Activated B cell treated with CpG ODN at 0.5 μM for 24 hours (primary cell): ENCODE measurements around the gene SYTL5. TPM values are rescaled to one million over a fixed set of nuclear protein-coding genes. Genes with fewer than 3 reads are reported as not detected.

Experiments
- ATAC-seq: fragments of 200-7000 bp; cut with Tn5 transposase; one replicate; pipeline ENCODE4 v1.10.0; 2021; ENCODE audit warnings: low read depth, mild to moderate bottlenecking, moderate library complexity
- CTCF ChIA-PET: fragments of 350-600 bp; sonication (Branson Sonifier 250); formaldehyde crosslinking; loops from one replicate; lab custom pipeline; 2021; ENCODE audit warnings: antibody characterized with exemption; lab: Charles Lee
- POLR2A ChIA-PET: fragments of 350-600 bp; sonication (Branson Sonifier 250); formaldehyde crosslinking; loops from one replicate; lab custom pipeline; 2021; ENCODE audit warnings: antibody characterized with exemption; lab: Charles Lee
- DNase-seq: peaks from one replicate; pipeline ENCODE4 v3.0.0; 2022
- H3K27ac Mint-ChIP-seq: one replicate; pipeline ENCODE4 v1.8.0; 2020; ENCODE audit warnings: mixed read lengths
- H3K27me3 Mint-ChIP-seq: one replicate; pipeline ENCODE4 v1.8.0; 2021; ENCODE audit warnings: mixed read lengths
- H3K36me3 Mint-ChIP-seq: one replicate; pipeline ENCODE4 v1.8.0; 2021; ENCODE audit warnings: low read depth, mixed read lengths
- H3K4me1 Mint-ChIP-seq: one replicate; pipeline ENCODE4 v1.8.0; 2021; ENCODE audit warnings: mixed read lengths
- H3K4me3 Mint-ChIP-seq: one replicate; pipeline ENCODE4 v1.8.0; 2020; ENCODE audit warnings: mild to moderate bottlenecking, mixed read lengths
- H3K9me3 Mint-ChIP-seq: one replicate; pipeline ENCODE4 v1.8.0; 2020; ENCODE audit warnings: mixed read lengths
- intact Hi-C: fragments of 100-400 bp; cut with micrococcal nuclease; formaldehyde crosslinking; loops from one replicate; pipeline ENCODE4 v1.15.1; 2024
- total RNA-seq: library from RNA; stranded (reverse); gene quantifications from 2 replicates; pipeline ENCODE4 v1.2.3, GENCODE V29; 2022
- TF ChIP-seq, protein P1 (sequence below): fragments of 200-600 bp; IDR thresholded peaks from one replicate; pipeline ENCODE4 v1.8.0; 2022; ENCODE audit warnings: antibody characterized with exemption, mild to moderate bottlenecking

Gene SYTL5
- total RNA-seq, 1 donor from 2014 or later: not detected

DNA sequence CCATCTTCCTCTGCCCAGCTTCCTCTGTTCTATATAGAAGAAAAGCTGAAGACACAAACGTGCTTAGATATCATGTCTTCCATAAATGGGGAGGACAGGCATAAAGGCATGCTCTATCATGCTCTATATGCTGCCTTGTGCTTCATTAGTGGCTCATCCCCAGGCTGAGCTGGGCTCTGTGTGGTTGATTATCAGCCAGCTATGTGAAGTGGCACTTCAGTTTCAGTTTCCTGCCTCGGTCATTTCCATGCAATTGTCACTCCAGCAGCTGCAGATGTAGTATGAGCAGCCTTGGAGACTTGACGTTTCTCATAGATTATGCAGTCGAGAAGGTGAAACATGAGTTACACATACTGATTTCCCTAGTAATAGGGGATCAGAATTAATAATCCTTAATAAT is 106.2 kb downstream of the SYTL5 start:
- no peak overlapping the region for H3K27ac Mint-ChIP-seq
- CTCF ChIA-PET: interaction anchor here (0.6 kb wide), 1 partner anchor 191 kb away, joined by 3 read pairs; no protein-coding TSS in a partner anchor
- H3K9me3 Mint-ChIP-seq: no peaks in the 10 kb centered on the region
- TF ChIP-seq, protein P1, sequence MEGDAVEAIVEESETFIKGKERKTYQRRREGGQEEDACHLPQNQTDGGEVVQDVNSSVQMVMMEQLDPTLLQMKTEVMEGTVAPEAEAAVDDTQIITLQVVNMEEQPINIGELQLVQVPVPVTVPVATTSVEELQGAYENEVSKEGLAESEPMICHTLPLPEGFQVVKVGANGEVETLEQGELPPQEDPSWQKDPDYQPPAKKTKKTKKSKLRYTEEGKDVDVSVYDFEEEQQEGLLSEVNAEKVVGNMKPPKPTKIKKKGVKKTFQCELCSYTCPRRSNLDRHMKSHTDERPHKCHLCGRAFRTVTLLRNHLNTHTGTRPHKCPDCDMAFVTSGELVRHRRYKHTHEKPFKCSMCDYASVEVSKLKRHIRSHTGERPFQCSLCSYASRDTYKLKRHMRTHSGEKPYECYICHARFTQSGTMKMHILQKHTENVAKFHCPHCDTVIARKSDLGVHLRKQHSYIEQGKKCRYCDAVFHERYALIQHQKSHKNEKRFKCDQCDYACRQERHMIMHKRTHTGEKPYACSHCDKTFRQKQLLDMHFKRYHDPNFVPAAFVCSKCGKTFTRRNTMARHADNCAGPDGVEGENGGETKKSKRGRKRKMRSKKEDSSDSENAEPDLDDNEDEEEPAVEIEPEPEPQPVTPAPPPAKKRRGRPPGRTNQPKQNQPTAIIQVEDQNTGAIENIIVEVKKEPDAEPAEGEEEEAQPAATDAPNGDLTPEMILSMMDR: no peak
- intact Hi-C loops: no loop called here
- H3K4me3 Mint-ChIP-seq: no peak overlapping the region
- no peaks in the 10 kb centered on the region for H3K36me3 Mint-ChIP-seq
- DNase-seq: no peak
- POLR2A ChIA-PET: no interaction called here
- no peaks in the 10 kb centered on the region for H3K4me1 Mint-ChIP-seq
- ATAC-seq: no peak
- H3K27me3 Mint-ChIP-seq: no peaks in the 10 kb centered on the region

DNA sequence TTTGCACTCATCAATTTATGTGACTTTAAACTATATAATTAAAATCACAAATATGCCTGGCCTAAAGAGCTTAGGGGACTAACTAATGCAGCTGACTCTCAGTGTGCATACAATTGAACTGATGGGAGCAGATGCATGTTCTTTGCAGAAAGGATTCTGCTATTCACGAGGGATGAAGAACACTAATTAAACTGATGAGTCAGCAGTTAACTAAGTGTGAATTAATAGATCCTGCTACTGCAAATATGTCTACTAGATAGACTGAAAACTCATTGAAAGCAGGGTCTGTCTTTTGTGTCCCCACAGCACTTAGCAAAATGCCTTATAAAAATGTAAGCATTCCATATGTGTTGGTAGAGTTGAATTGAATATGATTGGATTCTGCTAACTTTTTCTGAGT is 110.4 kb downstream of the SYTL5 start:
- TF ChIP-seq, protein P1: no peak
- Mint-ChIP-seq H3K4me1 (no peaks in the 10 kb centered on the region), H3K36me3 (no peaks in the 10 kb centered on the region), H3K9me3 (no peaks in the 10 kb centered on the region), H3K27me3 (no peaks in the 10 kb centered on the region), H3K4me3 (no peak overlapping the region), H3K27ac (no peak overlapping the region)
- intact Hi-C loops: no loop called here
- CTCF ChIA-PET: no interaction called here
- no peak for ATAC-seq
- POLR2A ChIA-PET: no interaction called here
- no peak for DNase-seq

DNA sequence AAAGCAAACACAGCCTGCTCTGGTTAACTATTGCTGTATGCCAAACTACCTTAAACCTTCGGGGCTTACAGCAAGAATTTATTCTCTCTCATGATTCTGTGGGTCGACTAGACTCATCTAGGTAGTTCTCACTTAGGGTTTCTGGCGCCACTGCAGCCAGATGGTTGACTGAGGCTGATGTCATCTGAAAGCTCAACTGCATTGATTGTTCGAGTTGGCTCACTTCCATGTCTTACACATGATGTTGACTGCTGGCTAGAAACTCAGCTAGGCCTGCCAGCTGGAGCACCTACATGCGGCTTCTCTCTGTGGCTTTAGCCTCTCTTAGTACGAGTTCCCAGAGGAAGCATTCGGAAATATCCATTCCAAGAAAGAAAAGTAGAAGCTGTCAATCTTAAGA is 111.1 kb downstream of the SYTL5 start:
- Mint-ChIP-seq H3K27me3 (no peaks in the 10 kb centered on the region), H3K4me1 (no peaks in the 10 kb centered on the region), H3K9me3 (no peaks in the 10 kb centered on the region), H3K4me3 (no peak overlapping the region), H3K36me3 (no peaks in the 10 kb centered on the region), H3K27ac (no peak overlapping the region)
- intact Hi-C loops: no loop called here
- ChIA-PET POLR2A (no interaction called here), CTCF (no interaction called here)
- TF ChIP-seq, protein P1: no peak
- ATAC-seq (no peak), DNase-seq (no peak)

- TF ChIP-seq, protein P1: no peak
- Mint-ChIP-seq H3K27ac (no peak overlapping the region), H3K4me3 (no peak overlapping the region), H3K9me3 (no peaks in the 10 kb centered on the region), H3K36me3 (no peaks in the 10 kb centered on the region), H3K4me1 (no peaks in the 10 kb centered on the region), H3K27me3 (peaks cover 2% of the 10 kb centered on the region)
- ATAC-seq: no peak
- CTCF ChIA-PET: no interaction called here
- intact Hi-C loops: no loop called here
- POLR2A ChIA-PET: no interaction called here
- DNase-seq: no peak
Measured at GRCh38 chrX:38124000-38124399, 117.6 kb downstream of the SYTL5 start.

DNA sequence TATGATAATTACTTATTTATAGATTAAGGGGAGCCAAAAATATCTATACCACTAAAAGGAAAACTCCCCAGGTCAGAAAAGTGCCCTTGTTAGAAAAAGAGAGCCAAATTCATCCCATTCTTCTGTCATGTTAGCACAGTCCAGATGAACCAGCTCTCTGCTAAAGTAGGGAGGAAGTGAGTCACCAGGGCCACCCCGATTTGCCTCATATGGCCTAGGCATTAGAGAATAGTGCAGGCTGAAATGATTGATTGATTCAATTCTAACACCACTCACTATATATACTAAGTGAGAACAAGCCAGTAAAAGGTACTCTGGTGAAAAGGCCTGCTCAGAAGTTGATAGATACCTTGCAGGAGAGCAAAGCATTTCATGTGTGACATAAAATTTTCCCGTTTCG is 119.8 kb downstream of the SYTL5 start:
- no peaks in the 10 kb centered on the region for H3K4me1 Mint-ChIP-seq
- peaks cover 2% of the 10 kb centered on the region for H3K27me3 Mint-ChIP-seq
- no peak overlapping the region for H3K4me3 Mint-ChIP-seq
- DNase-seq (no peak), ATAC-seq (no peak)
- POLR2A ChIA-PET: no interaction called here
- H3K36me3 Mint-ChIP-seq: no peaks in the 10 kb centered on the region
- CTCF ChIA-PET: no interaction called here
- no peak overlapping the region for H3K27ac Mint-ChIP-seq
- intact Hi-C loops: no loop called here
- no peaks in the 10 kb centered on the region for H3K9me3 Mint-ChIP-seq
- TF ChIP-seq, protein P1: no peak
